WTC11 (cell line): ENCODE results near the gene FABP7. TPM values are rescaled to one million over a fixed set of nuclear protein-coding genes. Genes with fewer than 3 reads are reported as not detected.

ENCODE experiments used
- ATAC-seq: fragments of 200-7000 bp; cut with Tn5 transposase; 2 replicates; pipeline ENCODE4 v1.10.0; 2021; ENCODE audit warnings: mild to moderate bottlenecking, moderate library complexity
- CTCF ChIA-PET: fragments of 300-600 bp; sonication (Branson Sonifier 250); formaldehyde crosslinking; loops from one replicate; lab custom pipeline; 2021; ENCODE audit warnings: antibody characterized with exemption; lab: Charles Lee
- POLR2A ChIA-PET: fragments of 350-600 bp; sonication (Branson Sonifier 250); formaldehyde crosslinking; loops from one replicate; lab custom pipeline; 2021; ENCODE audit warnings: antibody characterized with exemption; lab: Charles Lee
- DNase-seq: peaks from one replicate; pipeline ENCODE4 v3.0.0; 2021; ENCODE audit warnings: low spot score
- H3K27ac Mint-ChIP-seq: 2 replicates; pipeline ENCODE4 v1.8.0; 2021; ENCODE audit warnings: mixed read lengths
- H3K27me3 Mint-ChIP-seq: 2 replicates; pipeline ENCODE4 v1.8.0; 2021; ENCODE audit warnings: low read depth, mild to moderate bottlenecking, moderate library complexity, mixed read lengths
- H3K36me3 Mint-ChIP-seq: 2 replicates; pipeline ENCODE4 v1.8.0; 2021; ENCODE audit warnings: mixed read lengths
- H3K4me1 Mint-ChIP-seq: 2 replicates; pipeline ENCODE4 v1.8.0; 2022; ENCODE audit warnings: mixed read lengths
- H3K4me3 Mint-ChIP-seq: 2 replicates; pipeline ENCODE4 v1.8.0; 2021; ENCODE audit warnings: mild to moderate bottlenecking, moderate library complexity, mixed read lengths
- H3K9me3 Mint-ChIP-seq: 2 replicates; pipeline ENCODE4 v1.8.0; 2021; ENCODE audit warnings: mixed read lengths
- ATF1 ChIP-seq: sonication (generic); formaldehyde crosslinking; IDR thresholded peaks from 2 replicates; pipeline ENCODE4 v1.8.1; 2023; ENCODE audit warnings: mild to moderate bottlenecking, moderate library complexity, missing genetic modification reagents
- EMX1 ChIP-seq: fragments of 250-450 bp; sonication (Bioruptor Pico); IDR thresholded peaks from 2 replicates; pipeline ENCODE4 v1.8.0; 2021; ENCODE audit warnings: mild to moderate bottlenecking
- JAZF1 ChIP-seq: fragments of 250-450 bp; sonication (Bioruptor Pico); IDR thresholded peaks from 2 replicates; pipeline ENCODE4 v1.9.0; 2021; ENCODE audit warnings: moderate library complexity, mild to moderate bottlenecking, inconsistent platforms
- MXD4 ChIP-seq: fragments of 250-450 bp; sonication (Bioruptor Pico); IDR thresholded peaks from 2 replicates; pipeline ENCODE4 v1.8.0; 2021; ENCODE audit warnings: mild to moderate bottlenecking, moderate library complexity, borderline replicate concordance
- NR1H2 ChIP-seq: sonication (generic); formaldehyde crosslinking; IDR thresholded peaks from 2 replicates; pipeline ENCODE4 v1.9.0; 2021; ENCODE audit warnings: mild to moderate bottlenecking, moderate library complexity, missing genetic modification reagents
- NR3C1 ChIP-seq: sonication (generic); formaldehyde crosslinking; conservative IDR thresholded peaks from 2 replicates; pipeline ENCODE4 v1.8.1; 2023; ENCODE audit warnings: low read depth, mild to moderate bottlenecking, missing genetic modification reagents
- SP1 ChIP-seq: sonication (generic); formaldehyde crosslinking; conservative IDR thresholded peaks from 2 replicates; pipeline ENCODE4 v1.8.1; 2022; ENCODE audit warnings: missing genetic modification reagents
- TEAD1 ChIP-seq: sonication (generic); formaldehyde crosslinking; IDR thresholded peaks from 2 replicates; pipeline ENCODE4 v1.8.0; 2022; ENCODE audit warnings: mild to moderate bottlenecking, missing genetic modification reagents
- ZBTB21 ChIP-seq: sonication (generic); formaldehyde crosslinking; IDR thresholded peaks from 2 replicates; pipeline ENCODE4 v1.8.1; 2023; ENCODE audit warnings: mild to moderate bottlenecking, missing genetic modification reagents, borderline replicate concordance
- ZNF416 ChIP-seq: fragments of 250-450 bp; sonication (Bioruptor Pico); IDR thresholded peaks from 2 replicates; pipeline ENCODE4 v1.9.0; 2021; ENCODE audit warnings: mild to moderate bottlenecking, inconsistent platforms
- ZNF671 ChIP-seq: fragments of 250-450 bp; sonication (Bioruptor Pico); IDR thresholded peaks from 2 replicates; pipeline ENCODE4 v1.8.0; 2021; ENCODE audit warnings: mild to moderate bottlenecking
- total RNA-seq: library from RNA; stranded (reverse); gene quantifications from 3 replicates; pipeline ENCODE4 v1.2.3, GENCODE V29; 2021
- TF ChIP-seq, protein P1 (sequence below): fragments of 250-450 bp; sonication (Bioruptor Pico); IDR thresholded peaks from 2 replicates; pipeline ENCODE4 v1.9.0; 2021; ENCODE audit warnings: mild to moderate bottlenecking
- TF ChIP-seq, protein P2 (sequence below): sonication (generic); formaldehyde crosslinking; IDR thresholded peaks from 2 replicates; pipeline ENCODE4 v1.8.1; 2022; ENCODE audit warnings: low read depth, missing genetic modification reagents, borderline replicate concordance
- TF ChIP-seq, protein P3 (sequence below): sonication (generic); formaldehyde crosslinking; IDR thresholded peaks from 2 replicates; pipeline ENCODE4 v1.8.1; 2023; ENCODE audit warnings: mild to moderate bottlenecking, missing genetic modification reagents
- TF ChIP-seq, protein P4 (sequence below): sonication (generic); formaldehyde crosslinking; IDR thresholded peaks from 2 replicates; pipeline ENCODE4 v1.8.1; 2022; ENCODE audit warnings: mild to moderate bottlenecking, missing genetic modification reagents, moderate library complexity, borderline replicate concordance
- TF ChIP-seq, protein P5 (sequence below): fragments of 250-450 bp; sonication (Bioruptor Pico); IDR thresholded peaks from 2 replicates; pipeline ENCODE4 v1.8.0; 2021; ENCODE audit warnings: mild to moderate bottlenecking
- TF ChIP-seq, protein P6 (sequence below): sonication (generic); formaldehyde crosslinking; IDR thresholded peaks from 2 replicates; pipeline ENCODE4 v1.8.1; 2022; ENCODE audit warnings: missing genetic modification reagents, borderline replicate concordance
- TF ChIP-seq, protein P7 (sequence below): sonication (generic); formaldehyde crosslinking; IDR thresholded peaks from 2 replicates; pipeline ENCODE4 v1.8.1; 2023; ENCODE audit warnings: mild to moderate bottlenecking, missing genetic modification reagents, moderate library complexity

The FABP7 gene
- total RNA-seq, 1 experiment from 2014 or later, result 7.2 TPM

DNA sequence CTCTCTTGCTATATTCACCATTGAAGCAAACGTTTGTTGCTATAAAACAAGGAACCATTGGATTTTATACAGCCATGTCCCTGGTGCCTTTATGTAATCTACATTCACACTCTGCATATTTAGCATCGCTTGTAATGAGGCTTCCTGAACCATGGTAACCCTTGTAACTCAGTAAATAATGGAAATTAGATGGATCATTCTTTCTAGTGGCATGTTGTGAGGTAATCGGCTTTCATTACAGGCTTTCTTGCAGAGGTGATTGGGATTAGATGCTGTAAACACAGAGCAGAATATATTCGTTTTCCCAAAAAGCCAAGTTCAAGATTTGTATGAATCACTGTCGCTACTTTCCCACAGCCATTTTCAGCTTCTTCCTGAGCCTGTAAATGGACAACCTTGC lies 45.6 kb downstream of the FABP7 start:
- Mint-ChIP-seq H3K4me3 (no peak overlapping the region), H3K27me3 (no peaks in the 10 kb centered on the region), H3K27ac (no peak overlapping the region), H3K36me3 (no peaks in the 10 kb centered on the region), H3K4me1 (peaks cover 28% of the 10 kb centered on the region), H3K9me3 (no peaks in the 10 kb centered on the region)
- TF ChIP-seq, protein P1, sequence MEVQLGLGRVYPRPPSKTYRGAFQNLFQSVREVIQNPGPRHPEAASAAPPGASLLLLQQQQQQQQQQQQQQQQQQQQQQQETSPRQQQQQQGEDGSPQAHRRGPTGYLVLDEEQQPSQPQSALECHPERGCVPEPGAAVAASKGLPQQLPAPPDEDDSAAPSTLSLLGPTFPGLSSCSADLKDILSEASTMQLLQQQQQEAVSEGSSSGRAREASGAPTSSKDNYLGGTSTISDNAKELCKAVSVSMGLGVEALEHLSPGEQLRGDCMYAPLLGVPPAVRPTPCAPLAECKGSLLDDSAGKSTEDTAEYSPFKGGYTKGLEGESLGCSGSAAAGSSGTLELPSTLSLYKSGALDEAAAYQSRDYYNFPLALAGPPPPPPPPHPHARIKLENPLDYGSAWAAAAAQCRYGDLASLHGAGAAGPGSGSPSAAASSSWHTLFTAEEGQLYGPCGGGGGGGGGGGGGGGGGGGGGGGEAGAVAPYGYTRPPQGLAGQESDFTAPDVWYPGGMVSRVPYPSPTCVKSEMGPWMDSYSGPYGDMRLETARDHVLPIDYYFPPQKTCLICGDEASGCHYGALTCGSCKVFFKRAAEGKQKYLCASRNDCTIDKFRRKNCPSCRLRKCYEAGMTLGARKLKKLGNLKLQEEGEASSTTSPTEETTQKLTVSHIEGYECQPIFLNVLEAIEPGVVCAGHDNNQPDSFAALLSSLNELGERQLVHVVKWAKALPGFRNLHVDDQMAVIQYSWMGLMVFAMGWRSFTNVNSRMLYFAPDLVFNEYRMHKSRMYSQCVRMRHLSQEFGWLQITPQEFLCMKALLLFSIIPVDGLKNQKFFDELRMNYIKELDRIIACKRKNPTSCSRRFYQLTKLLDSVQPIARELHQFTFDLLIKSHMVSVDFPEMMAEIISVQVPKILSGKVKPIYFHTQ (CRISPR knock-in tag), result no peak
- no peak for TF ChIP-seq JAZF1
- no peak for TF ChIP-seq NR1H2 (CRISPR knock-in tag)
- no peak for TF ChIP-seq SP1 (CRISPR knock-in tag)
- TF ChIP-seq, protein P2, sequence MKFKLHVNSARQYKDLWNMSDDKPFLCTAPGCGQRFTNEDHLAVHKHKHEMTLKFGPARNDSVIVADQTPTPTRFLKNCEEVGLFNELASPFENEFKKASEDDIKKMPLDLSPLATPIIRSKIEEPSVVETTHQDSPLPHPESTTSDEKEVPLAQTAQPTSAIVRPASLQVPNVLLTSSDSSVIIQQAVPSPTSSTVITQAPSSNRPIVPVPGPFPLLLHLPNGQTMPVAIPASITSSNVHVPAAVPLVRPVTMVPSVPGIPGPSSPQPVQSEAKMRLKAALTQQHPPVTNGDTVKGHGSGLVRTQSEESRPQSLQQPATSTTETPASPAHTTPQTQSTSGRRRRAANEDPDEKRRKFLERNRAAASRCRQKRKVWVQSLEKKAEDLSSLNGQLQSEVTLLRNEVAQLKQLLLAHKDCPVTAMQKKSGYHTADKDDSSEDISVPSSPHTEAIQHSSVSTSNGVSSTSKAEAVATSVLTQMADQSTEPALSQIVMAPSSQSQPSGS (CRISPR knock-in tag), result no peak
- TF ChIP-seq, protein P3, sequence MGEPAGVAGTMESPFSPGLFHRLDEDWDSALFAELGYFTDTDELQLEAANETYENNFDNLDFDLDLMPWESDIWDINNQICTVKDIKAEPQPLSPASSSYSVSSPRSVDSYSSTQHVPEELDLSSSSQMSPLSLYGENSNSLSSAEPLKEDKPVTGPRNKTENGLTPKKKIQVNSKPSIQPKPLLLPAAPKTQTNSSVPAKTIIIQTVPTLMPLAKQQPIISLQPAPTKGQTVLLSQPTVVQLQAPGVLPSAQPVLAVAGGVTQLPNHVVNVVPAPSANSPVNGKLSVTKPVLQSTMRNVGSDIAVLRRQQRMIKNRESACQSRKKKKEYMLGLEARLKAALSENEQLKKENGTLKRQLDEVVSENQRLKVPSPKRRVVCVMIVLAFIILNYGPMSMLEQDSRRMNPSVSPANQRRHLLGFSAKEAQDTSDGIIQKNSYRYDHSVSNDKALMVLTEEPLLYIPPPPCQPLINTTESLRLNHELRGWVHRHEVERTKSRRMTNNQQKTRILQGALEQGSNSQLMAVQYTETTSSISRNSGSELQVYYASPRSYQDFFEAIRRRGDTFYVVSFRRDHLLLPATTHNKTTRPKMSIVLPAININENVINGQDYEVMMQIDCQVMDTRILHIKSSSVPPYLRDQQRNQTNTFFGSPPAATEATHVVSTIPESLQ (CRISPR knock-in tag), result no peak
- TF ChIP-seq NR3C1 (CRISPR knock-in tag), result no peak
- no peak for TF ChIP-seq ZNF671 (CRISPR knock-in tag)
- TF ChIP-seq, protein P4, sequence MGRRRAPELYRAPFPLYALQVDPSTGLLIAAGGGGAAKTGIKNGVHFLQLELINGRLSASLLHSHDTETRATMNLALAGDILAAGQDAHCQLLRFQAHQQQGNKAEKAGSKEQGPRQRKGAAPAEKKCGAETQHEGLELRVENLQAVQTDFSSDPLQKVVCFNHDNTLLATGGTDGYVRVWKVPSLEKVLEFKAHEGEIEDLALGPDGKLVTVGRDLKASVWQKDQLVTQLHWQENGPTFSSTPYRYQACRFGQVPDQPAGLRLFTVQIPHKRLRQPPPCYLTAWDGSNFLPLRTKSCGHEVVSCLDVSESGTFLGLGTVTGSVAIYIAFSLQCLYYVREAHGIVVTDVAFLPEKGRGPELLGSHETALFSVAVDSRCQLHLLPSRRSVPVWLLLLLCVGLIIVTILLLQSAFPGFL, result no peak
- no peak for TF ChIP-seq EMX1 (CRISPR knock-in tag)
- no peak for TF ChIP-seq ATF1
- no peak for TF ChIP-seq MXD4 (CRISPR knock-in tag)
- TF ChIP-seq ZBTB21, result no peak
- no peak for TF ChIP-seq TEAD1 (CRISPR knock-in tag)
- TF ChIP-seq, protein P5, sequence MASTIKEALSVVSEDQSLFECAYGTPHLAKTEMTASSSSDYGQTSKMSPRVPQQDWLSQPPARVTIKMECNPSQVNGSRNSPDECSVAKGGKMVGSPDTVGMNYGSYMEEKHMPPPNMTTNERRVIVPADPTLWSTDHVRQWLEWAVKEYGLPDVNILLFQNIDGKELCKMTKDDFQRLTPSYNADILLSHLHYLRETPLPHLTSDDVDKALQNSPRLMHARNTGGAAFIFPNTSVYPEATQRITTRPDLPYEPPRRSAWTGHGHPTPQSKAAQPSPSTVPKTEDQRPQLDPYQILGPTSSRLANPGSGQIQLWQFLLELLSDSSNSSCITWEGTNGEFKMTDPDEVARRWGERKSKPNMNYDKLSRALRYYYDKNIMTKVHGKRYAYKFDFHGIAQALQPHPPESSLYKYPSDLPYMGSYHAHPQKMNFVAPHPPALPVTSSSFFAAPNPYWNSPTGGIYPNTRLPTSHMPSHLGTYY (CRISPR knock-in tag), result no peak
- TF ChIP-seq, protein P6, sequence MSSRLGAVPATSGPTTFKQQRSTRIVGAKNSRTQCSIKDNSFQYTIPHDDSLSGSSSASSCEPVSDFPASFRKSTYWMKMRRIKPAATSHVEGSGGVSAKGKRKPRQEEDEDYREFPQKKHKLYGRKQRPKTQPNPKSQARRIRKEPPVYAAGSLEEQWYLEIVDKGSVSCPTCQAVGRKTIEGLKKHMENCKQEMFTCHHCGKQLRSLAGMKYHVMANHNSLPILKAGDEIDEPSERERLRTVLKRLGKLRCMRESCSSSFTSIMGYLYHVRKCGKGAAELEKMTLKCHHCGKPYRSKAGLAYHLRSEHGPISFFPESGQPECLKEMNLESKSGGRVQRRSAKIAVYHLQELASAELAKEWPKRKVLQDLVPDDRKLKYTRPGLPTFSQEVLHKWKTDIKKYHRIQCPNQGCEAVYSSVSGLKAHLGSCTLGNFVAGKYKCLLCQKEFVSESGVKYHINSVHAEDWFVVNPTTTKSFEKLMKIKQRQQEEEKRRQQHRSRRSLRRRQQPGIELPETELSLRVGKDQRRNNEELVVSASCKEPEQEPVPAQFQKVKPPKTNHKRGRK (CRISPR knock-in tag), result no peak
- no peak for TF ChIP-seq ZNF416
- TF ChIP-seq, protein P7, sequence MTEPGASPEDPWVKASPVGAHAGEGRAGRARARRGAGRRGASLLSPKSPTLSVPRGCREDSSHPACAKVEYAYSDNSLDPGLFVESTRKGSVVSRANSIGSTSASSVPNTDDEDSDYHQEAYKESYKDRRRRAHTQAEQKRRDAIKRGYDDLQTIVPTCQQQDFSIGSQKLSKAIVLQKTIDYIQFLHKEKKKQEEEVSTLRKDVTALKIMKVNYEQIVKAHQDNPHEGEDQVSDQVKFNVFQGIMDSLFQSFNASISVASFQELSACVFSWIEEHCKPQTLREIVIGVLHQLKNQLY (CRISPR knock-in tag), result no peak
- ATAC-seq (no peak), DNase-seq (no peak)
- POLR2A ChIA-PET, result no interaction called here
- CTCF ChIA-PET, result no interaction called here
